D721Med (cell line): ENCODE measurements around the gene RASL10B.
A peak's percentile ranks its signal among the peaks of the same experiment; 100 is the strongest.
"Not testable (repeated sequence)": the region's sequence is repeated elsewhere in the genome, so short reads cannot be mapped to it uniquely, and the experiment has no call there.

Experiments used
- DNase-seq: peaks from one replicate; pipeline ENCODE4 v3.0.0; 2011; ENCODE audit warnings: low spot score; ENCODE audit not compliant: insufficient read length
- FAIRE-seq: peaks from 2 replicates; lab custom pipeline; 2011; peaks lifted over from hg19 to GRCh38; lab: Jason Lieb, UNC
- TF ChIP-seq, protein P1 (sequence below): IDR thresholded peaks from 2 replicates; pipeline ENCODE4 v1.5.1; 2012; ENCODE audit warnings: mild to moderate bottlenecking, control low read depth; ENCODE audit not compliant: insufficient read depth; ENCODE audit errors: missing control alignments

The RASL10B gene

DNA sequence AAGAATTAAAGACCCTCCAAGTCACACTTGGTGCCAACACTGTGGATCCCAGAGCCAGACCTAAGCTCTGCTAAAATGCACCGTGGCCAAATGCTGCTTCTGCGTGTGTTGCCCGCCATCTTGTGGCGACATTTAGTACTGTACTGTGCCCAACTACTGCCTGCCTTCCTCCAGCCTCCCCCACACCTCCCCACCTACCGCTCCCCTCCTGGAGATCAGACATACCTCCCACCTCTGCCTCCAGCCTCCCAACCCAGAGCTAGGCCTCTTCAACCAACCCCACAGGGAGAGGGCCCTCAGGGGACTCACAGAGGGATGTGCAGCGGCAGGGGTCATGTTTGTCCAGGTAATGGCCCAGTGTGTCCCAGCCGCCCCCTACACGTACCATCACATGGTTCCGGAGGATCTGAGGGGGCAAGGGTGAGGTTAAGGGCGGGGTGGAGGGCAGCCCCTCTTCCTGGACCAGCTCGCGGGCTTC is 16.1 kb downstream of the RASL10B start:
- DNase-seq = peak; percentile 80
- no peak for FAIRE-seq
- TF ChIP-seq, protein P1, sequence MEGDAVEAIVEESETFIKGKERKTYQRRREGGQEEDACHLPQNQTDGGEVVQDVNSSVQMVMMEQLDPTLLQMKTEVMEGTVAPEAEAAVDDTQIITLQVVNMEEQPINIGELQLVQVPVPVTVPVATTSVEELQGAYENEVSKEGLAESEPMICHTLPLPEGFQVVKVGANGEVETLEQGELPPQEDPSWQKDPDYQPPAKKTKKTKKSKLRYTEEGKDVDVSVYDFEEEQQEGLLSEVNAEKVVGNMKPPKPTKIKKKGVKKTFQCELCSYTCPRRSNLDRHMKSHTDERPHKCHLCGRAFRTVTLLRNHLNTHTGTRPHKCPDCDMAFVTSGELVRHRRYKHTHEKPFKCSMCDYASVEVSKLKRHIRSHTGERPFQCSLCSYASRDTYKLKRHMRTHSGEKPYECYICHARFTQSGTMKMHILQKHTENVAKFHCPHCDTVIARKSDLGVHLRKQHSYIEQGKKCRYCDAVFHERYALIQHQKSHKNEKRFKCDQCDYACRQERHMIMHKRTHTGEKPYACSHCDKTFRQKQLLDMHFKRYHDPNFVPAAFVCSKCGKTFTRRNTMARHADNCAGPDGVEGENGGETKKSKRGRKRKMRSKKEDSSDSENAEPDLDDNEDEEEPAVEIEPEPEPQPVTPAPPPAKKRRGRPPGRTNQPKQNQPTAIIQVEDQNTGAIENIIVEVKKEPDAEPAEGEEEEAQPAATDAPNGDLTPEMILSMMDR = peak; percentile 99

DNA sequence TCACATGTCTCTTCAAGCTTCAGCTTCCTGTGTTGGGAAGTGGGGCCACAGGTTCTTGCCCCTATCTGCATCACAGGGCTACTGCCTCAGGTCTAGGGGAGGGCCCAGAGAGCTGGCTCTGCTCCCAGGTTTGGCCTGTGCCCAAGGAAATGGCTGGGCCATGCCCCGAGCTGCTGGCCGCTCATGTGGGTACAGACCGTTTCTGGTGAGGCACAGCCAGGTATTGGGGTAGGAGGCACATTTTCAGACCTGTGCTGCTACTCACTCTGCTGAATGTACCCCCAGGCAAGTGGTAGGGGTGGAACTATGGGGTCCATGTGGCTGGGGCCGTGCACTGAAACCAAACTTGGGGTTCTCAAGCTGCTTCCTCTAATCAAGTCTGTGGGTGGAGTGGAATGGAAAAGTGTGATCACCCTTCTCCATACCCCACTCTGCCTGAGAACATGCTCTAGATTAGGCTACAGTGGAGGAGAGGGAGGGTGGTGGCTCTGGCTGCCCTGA is 17.0 kb downstream of the RASL10B start:
- FAIRE-seq = no peak
- TF ChIP-seq, protein P1 = no peak
- DNase-seq = no peak

DNA sequence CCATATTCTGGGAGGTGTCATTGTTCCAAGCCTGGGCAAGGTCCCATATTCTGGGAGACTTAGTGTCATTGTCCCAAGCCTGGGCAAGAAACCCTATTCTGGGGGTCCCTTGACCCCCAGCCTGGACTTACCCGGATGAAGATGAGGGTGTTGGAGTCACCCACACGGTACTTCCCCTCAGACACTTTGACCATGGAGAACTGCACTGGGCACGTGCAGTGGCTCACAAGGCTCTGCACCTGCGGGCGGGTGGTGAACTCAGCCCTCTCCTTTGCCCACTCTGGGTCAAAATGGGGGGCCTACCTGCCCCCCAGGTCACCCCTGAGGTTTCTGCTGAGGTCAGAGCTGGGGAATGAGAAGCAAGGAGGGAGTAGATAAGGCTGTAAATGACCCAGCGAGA is 17.5 kb downstream of the RASL10B start:
- TF ChIP-seq, protein P1 = no peak
- FAIRE-seq (no peak), DNase-seq (no peak)

DNA sequence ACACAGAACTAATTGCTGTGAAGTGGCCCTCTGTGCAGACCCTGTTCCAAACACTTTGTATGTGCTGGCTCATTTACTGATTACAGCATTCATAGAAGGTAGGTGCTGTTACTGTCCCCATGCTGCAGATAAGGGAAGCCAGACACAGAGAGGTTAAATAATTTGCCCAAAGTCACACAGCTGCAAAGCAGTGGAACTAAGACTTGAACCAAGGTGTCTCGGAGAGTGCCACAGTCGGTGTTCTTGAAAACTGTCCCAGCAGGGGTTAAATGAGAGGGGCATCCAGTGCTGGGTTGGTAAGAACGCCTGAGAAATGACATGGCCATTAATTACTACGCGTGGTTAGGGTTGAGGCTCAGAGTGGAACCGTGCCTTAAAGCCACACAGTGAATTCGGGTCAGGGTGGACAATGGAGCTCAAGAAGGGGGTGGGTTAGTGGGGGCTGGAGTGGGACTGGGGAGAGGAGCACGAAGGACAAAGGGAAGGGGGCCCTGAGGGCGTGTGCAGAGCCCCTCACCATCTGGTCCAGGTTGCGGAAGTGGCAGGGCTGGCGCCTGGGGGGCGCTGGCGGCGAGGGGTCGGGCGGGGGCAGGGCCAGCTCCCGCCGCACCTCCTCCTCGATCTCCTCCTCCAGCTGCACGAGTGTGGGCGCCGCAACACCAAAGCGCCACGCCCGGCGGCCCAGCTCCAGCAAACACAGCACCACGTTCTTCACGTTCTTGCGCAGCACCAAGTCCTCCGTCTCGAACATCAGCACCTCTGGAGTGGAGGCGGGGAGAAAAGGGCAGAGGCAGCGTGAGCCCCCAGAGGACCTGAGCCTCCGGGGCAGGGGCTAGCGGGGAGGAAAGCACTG is 18.3 kb downstream of the RASL10B start:
- TF ChIP-seq, protein P1 = no peak
- no peak for DNase-seq
- no peak for FAIRE-seq

DNA sequence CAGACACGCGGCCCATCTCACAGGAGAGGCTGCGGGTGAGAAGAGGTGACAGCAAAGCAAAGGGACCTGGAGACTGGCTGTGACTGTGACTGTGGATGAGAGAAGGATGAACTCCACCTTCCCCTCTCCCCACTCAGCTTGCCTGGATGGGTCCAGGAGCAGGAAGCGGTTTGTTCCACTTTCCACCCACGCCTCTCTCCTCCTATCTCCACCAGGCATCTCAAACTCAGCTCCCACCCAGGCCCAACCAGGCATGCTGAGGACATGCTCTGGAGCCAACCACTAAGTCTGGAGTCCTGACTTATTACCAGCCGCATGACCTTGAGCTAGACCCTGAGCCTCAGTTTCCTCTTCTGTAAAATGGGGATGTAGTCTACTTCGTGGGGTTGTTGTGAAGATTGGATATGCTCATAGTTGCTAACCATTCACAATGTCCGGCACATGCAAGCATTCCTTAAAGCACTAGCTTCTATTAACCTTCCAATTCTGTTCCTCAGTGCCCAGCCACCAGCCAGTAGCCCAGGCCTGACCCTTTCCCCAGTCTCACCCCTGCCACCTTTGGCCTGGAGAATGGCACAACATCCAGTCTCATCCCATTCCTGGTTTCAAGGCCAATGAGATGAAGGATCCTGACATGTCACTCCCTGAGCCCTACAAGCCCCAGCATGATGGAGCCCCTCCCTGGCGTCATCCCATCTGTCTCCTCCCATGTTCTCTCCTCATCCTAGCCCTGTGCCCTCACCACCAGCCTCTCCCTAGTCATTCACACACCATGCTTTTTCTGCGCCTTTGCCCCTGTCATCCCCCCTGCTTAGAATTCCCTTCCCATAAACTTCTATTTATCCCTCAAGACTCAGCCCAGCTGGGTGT is 19.3 kb downstream of the RASL10B start:
- FAIRE-seq = no peak
- DNase-seq = no peak
- TF ChIP-seq, protein P1 = no peak

DNA sequence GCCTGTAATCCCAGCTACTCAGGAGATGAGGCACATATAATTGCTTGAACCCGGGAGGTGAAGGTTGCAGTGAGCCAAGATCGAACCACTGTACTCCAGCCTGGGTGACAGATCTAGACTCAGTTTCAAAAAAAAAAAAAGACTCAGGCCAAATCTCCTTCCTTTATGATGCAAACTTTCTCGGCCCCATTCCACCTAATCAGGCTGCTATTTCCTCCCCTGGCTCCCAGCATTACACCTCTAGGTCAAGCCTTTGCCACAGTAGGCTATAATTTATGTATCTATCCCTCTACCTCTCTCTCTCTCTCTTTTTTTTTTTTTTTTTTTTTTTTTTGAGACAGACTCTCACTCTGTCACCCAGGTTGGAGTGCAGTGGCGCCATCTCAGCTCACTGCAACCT is 20.1 kb downstream of the RASL10B start:
- not testable (repeated sequence) for FAIRE-seq, DNase-seq

DNA sequence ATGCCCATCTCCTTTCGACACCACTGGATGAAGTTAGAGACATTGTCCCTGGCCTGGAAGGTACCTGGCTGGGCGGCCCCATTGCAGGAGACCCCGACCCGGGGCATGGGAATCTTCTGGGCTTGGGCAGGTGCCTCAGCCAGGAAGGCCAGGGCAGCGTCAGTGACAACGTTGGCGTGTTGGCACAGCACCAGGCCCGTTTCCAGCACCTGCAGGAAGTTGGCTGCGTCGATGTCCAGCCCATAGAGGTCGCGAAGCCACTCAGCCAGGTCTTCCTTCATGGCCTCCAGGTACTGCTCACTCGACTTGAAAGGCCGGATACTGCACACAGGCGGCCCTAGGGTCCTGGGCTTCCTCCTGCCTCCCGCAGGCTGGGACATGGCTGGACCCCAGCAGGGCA is 21.0 kb downstream of the RASL10B start:
- TF ChIP-seq, protein P1 = no peak
- FAIRE-seq (no peak), DNase-seq (no peak)
